Measurements from ENCODE around the gene PITPNM3. TPM values are rescaled to one million over a fixed set of nuclear protein-coding genes. Genes with fewer than 3 reads are reported as not detected.

The PITPNM3 gene
- total RNA-seq, 4 donors from 2014 or later: 2.1 to 5.4 (median 4.0) TPM

DNA sequence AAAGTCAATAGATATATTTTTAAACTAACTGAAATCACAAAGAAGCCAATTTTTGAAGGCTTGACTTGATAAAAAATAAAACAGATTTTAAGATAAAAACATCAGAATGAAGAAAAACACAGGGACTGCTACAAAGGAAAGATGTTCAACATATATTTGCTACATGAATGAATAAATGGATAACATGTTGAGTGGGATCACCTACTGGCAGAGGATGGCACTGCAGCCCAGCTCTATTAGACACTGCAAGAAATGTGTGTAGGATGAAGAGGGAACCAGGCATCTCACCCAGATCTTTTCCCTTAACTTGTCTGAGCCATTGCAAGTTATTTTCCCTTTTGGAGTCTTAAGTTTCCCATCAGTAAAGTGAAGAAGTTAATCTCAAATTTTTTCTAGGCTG is 125.6 kb downstream of the PITPNM3 start:
- Histone ChIP-seq H3K9me3 (peaks cover 0 to 6% (median 0%) of the 10 kb centered on the region in 4 donors), H3K4me3 (no peak overlapping the region), H3K27me3 (no peaks in the 10 kb centered on the region), H3K4me1 (peaks cover 0 to 7% (median 0%) of the 10 kb centered on the region in 4 donors), H3K36me3 (no peaks in the 10 kb centered on the region), H3K27ac (no peak overlapping the region)
- TF ChIP-seq CTCF (IDR thresholded peaks at IDR 0.05): peak in 2 of 6 experiments; percentile 5
- TF ChIP-seq POLR2A (IDR thresholded peaks at IDR 0.05): no peak
- no peak for DNase-seq

DNA sequence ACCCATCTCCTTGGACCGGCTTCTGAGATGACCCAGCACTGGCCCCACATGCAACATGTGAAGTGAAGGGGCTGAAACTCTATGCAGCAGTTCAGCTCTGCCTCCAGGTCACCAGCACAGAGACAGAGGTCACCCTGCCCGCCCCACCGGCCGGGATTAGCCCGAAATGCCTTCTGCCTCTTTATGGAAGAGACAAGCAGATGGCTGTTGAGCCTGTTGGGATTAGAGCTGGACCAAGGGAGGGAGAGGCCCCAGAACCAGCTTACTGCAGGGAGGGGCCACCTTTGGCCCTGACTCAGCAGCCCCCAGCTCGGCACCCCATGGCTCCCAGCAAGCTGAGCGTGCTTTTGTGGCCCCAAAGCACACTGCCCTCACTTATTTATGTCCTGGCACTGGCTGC is 127.1 kb downstream of the PITPNM3 start:
- no peak for DNase-seq
- TF ChIP-seq POLR2A (IDR thresholded peaks at IDR 0.05) (no peak), CTCF (IDR thresholded peaks at IDR 0.05) (no peak)
- Histone ChIP-seq H3K36me3 (no peaks in the 10 kb centered on the region), H3K27me3 (no peaks in the 10 kb centered on the region), H3K27ac (no peak overlapping the region), H3K4me3 (no peak overlapping the region), H3K9me3 (peaks cover 0 to 6% (median 0%) of the 10 kb centered on the region in 4 donors), H3K4me1 (peaks cover 0 to 7% (median 0%) of the 10 kb centered on the region in 4 donors)

DNA sequence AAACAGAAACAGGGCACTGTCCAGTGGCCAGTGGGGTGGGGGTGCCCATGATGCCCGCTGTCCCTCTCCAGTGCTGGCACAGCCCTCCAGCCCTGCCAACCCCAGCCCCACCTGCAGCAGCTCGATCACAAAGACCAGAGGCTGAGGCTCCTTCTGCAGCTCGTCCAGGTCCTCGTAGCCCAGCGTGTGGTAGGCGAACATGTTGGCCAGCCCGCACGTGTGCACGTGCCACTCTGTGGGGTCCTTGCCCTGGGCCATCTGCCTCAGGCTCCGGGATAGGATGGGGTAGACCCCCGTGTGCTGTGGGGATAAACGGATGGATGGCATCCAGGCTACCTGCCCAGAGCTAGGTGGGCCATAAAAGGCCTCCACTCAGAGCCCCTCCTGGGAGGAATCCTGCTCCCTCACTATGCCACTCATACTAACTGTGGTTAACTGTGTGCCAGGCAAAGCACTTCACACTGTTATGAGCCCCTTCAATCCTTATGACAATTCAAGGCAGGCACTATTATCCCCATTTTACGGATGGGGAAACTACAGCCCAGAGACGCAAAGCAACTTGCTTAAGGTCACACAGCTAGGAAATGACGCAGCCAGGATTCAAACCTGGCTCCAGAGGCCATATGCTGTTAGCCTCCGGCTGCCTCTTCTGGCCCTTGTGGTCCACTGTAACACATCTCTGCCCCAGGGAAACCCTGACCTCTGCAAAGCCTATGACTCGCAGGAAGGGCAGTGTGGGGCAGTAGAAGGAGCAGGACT is 128.0 kb downstream of the PITPNM3 start:
- Histone ChIP-seq H3K4me3 (no peak overlapping the region), H3K36me3 (no peaks in the 10 kb centered on the region), H3K27me3 (no peaks in the 10 kb centered on the region), H3K27ac (no peak overlapping the region), H3K9me3 (peaks cover 0 to 6% (median 0%) of the 10 kb centered on the region in 4 donors), H3K4me1 (peaks cover 0 to 7% (median 0%) of the 10 kb centered on the region in 4 donors)
- DNase-seq: no peak
- TF ChIP-seq CTCF (IDR thresholded peaks at IDR 0.05) (no peak), POLR2A (IDR thresholded peaks at IDR 0.05) (no peak)

DNA sequence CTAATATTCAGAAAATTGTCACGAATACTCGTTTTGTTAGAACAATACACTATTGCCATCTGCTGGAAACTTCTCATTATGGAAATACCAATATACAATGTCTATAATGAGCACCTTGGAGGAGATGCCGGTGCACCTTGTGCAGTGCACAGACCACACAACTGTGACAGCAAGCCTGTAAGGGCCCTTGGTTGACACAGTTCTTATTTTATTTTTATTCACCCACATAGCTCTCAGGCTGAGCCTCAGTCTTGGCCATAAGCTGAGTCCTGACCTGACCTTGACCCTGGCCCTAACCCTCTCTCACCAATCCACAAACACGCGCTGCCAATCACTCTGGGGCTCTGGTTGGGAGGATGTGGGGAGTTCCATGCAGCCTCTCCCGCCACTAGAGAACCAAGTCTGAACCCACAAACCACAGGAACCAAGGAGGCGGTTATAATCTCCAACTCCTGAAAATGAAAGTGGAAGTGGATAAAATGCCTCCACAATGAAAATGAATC is 129.0 kb downstream of the PITPNM3 start:
- TF ChIP-seq POLR2A (IDR thresholded peaks at IDR 0.05) (no peak), CTCF (IDR thresholded peaks at IDR 0.05) (no peak)

GRCh38 chr17:6426356-6427101 is 129.8 kb downstream of the PITPNM3 start:
- TF ChIP-seq POLR2A (IDR thresholded peaks at IDR 0.05) (no peak), CTCF (IDR thresholded peaks at IDR 0.05) (no peak)
- H3K27me3 ChIP-seq: no peaks in the 10 kb centered on the region
- H3K9me3 ChIP-seq: peaks cover 0 to 6% (median 0%) of the 10 kb centered on the region in 4 donors
- H3K27ac ChIP-seq: no peak overlapping the region
- H3K4me3 ChIP-seq: no peak overlapping the region
- peaks cover 0 to 7% (median 0%) of the 10 kb centered on the region in 4 donors for H3K4me1 ChIP-seq
- H3K36me3 ChIP-seq: no peaks in the 10 kb centered on the region
- DNase-seq: no peak

More for the DNA sequence above, 129.0 kb downstream of the PITPNM3 start:
- H3K27ac ChIP-seq: no peak overlapping the region
- H3K36me3 ChIP-seq: no peaks in the 10 kb centered on the region
- peaks cover 0 to 7% (median 0%) of the 10 kb centered on the region in 4 donors for H3K4me1 ChIP-seq
- peaks cover 0 to 6% (median 0%) of the 10 kb centered on the region in 4 donors for H3K9me3 ChIP-seq
- no peak for DNase-seq
- no peaks in the 10 kb centered on the region for H3K27me3 ChIP-seq
- H3K4me3 ChIP-seq: no peak overlapping the region
